HUES64 (cell line): Measurements from ENCODE around the gene BMPR1A.
A peak's percentile ranks its signal among the peaks of the same experiment; 100 is the strongest.

ENCODE experiments used
- H3K27ac ChIP-seq: 2 replicates; pipeline ENCODE4 v1.7.0; 2013; ENCODE audit warnings: low read depth, low read length, inconsistent platforms
- H3K27me3 ChIP-seq: 2 replicates; pipeline ENCODE4 v1.6.1; 2013; ENCODE audit warnings: mild to moderate bottlenecking, low read length; ENCODE audit not compliant: insufficient read depth
- H3K36me3 ChIP-seq: 2 replicates; pipeline ENCODE4 v1.6.1; 2013; ENCODE audit warnings: mild to moderate bottlenecking, low read length; ENCODE audit not compliant: insufficient read depth
- H3K4me1 ChIP-seq: 2 replicates; pipeline ENCODE4 v1.6.1; 2013; ENCODE audit warnings: mild to moderate bottlenecking, low read length, moderate library complexity; ENCODE audit not compliant: insufficient read depth
- H3K4me3 ChIP-seq: 2 replicates; pipeline ENCODE4 v1.5.1; 2013; ENCODE audit warnings: mild to moderate bottlenecking, low read length, moderate library complexity
- H3K9ac ChIP-seq: 2 replicates; pipeline ENCODE4 v1.6.1; 2013; ENCODE audit warnings: mild to moderate bottlenecking, low read depth, low read length
- H3K9me3 ChIP-seq: 2 replicates; pipeline ENCODE4 v1.6.1; 2013; ENCODE audit warnings: low read depth, low read length; ENCODE audit not compliant: insufficient read depth
- WGBS: fragments of 150-250, 120-280 bp; methylation state at CpG from one replicate; pipeline ENCODE4 v1.1.7; 2013; ENCODE audit warnings: missing lambda C conversion rate; 5-methylcytosine and 5-hydroxymethylcytosine counted together

BMPR1A gene

GRCh38 chr10:86770412-86770960 lies 14.1 kb downstream of the BMPR1A start:
- no peak overlapping the region for H3K9ac ChIP-seq
- no peaks in the 10 kb centered on the region for H3K27me3 ChIP-seq
- H3K27ac ChIP-seq: no peak overlapping the region
- H3K4me3 ChIP-seq: no peak overlapping the region
- H3K9me3 ChIP-seq: no peaks in the 10 kb centered on the region
- H3K36me3 ChIP-seq: no peaks in the 10 kb centered on the region
- 78% methylated on average over 1 of the region's 2 CpGs for WGBS
- H3K4me1 ChIP-seq: peaks cover 66% of the 10 kb centered on the region

- Histone ChIP-seq H3K36me3 (no peaks in the 10 kb centered on the region), H3K4me1 (peaks cover 58% of the 10 kb centered on the region), H3K9me3 (no peaks in the 10 kb centered on the region), H3K4me3 (no peak overlapping the region), H3K9ac (no peak overlapping the region), H3K27me3 (no peaks in the 10 kb centered on the region), H3K27ac (no peak overlapping the region)
- 92% methylated on average over 4 of the region's 6 CpGs for WGBS
These were observed 17.1 kb downstream of the BMPR1A start for GRCh38 chr10:86773498-86773897.

GRCh38 chr10:86775056-86775869 lies 18.8 kb downstream of the BMPR1A start:
- no peaks in the 10 kb centered on the region for H3K9me3 ChIP-seq
- peaks cover 4% of the 10 kb centered on the region for H3K36me3 ChIP-seq
- peak overlapping the region; percentile 23 for H3K27ac ChIP-seq
- peaks cover 42% of the 10 kb centered on the region for H3K4me1 ChIP-seq
- WGBS: 76% methylated on average over 6 of the region's 6 CpGs
- H3K9ac ChIP-seq: no peak overlapping the region
- no peaks in the 10 kb centered on the region for H3K27me3 ChIP-seq
- no peak overlapping the region for H3K4me3 ChIP-seq

GRCh38 chr10:86775870-86776180 lies 19.4 kb downstream of the BMPR1A start:
- no peaks in the 10 kb centered on the region for H3K9me3 ChIP-seq
- peaks cover 4% of the 10 kb centered on the region for H3K36me3 ChIP-seq
- WGBS: 71% methylated on average over 2 of the region's 3 CpGs
- no peak overlapping the region for H3K9ac ChIP-seq
- no peak overlapping the region for H3K4me3 ChIP-seq
- peak overlapping the region; percentile 23; the same call in 1 of the 2 replicates for H3K27ac ChIP-seq
- peaks cover 36% of the 10 kb centered on the region for H3K4me1 ChIP-seq
- H3K27me3 ChIP-seq: no peaks in the 10 kb centered on the region

- no peak overlapping the region for H3K4me3 ChIP-seq
- H3K4me1 ChIP-seq: peaks cover 33% of the 10 kb centered on the region
- no peaks in the 10 kb centered on the region for H3K9me3 ChIP-seq
- no peaks in the 10 kb centered on the region for H3K27me3 ChIP-seq
- H3K27ac ChIP-seq: no peak overlapping the region
- H3K9ac ChIP-seq: no peak overlapping the region
- H3K36me3 ChIP-seq: peaks cover 4% of the 10 kb centered on the region
- 98% methylated on average over 5 of the region's 5 CpGs for WGBS
These were observed 23.0 kb downstream of the BMPR1A start for GRCh38 chr10:86779220-86780017.

- H3K4me3 ChIP-seq: no peak overlapping the region
- H3K27me3 ChIP-seq: no peaks in the 10 kb centered on the region
- H3K9ac ChIP-seq: no peak overlapping the region
- no peak overlapping the region for H3K27ac ChIP-seq
- peaks cover 4% of the 10 kb centered on the region for H3K36me3 ChIP-seq
- H3K4me1 ChIP-seq: peaks cover 44% of the 10 kb centered on the region
- H3K9me3 ChIP-seq: no peaks in the 10 kb centered on the region
- 91% methylated on average over 1 of the region's 1 CpG for WGBS
These were observed 26.4 kb downstream of the BMPR1A start for GRCh38 chr10:86782701-86783418.

- Histone ChIP-seq H3K9me3 (no peaks in the 10 kb centered on the region), H3K4me1 (peaks cover 44% of the 10 kb centered on the region), H3K27ac (peak overlapping the region; percentile 54; the same call in 1 of the 2 replicates), H3K9ac (0 out of 2 replicates have a peak overlapping the region, but pooled peaks have one; percentile 25), H3K27me3 (no peaks in the 10 kb centered on the region), H3K36me3 (no peaks in the 10 kb centered on the region), H3K4me3 (no peak overlapping the region)
- 80% methylated on average over 4 of the region's 4 CpGs for WGBS
These were observed 28.6 kb downstream of the BMPR1A start for GRCh38 chr10:86785037-86785436.

GRCh38 chr10:86785968-86786367 lies 29.5 kb downstream of the BMPR1A start:
- peak overlapping the region; percentile 25 for H3K27ac ChIP-seq
- 65% methylated on average over 5 of the region's 5 CpGs for WGBS

GRCh38 chr10:86786368-86786767 lies 29.9 kb downstream of the BMPR1A start:
- Histone ChIP-seq H3K27ac (peak overlapping the region; percentile 25), H3K36me3 (no peaks in the 10 kb centered on the region), H3K9ac (peak overlapping the region; percentile 25; the same call in 1 of the 2 replicates), H3K27me3 (no peaks in the 10 kb centered on the region), H3K4me1 (peaks cover 44% of the 10 kb centered on the region), H3K9me3 (no peaks in the 10 kb centered on the region), H3K4me3 (no peak overlapping the region)
- WGBS: 56% methylated on average over 4 of the region's 4 CpGs

More at GRCh38 chr10:86785968-86786367, 29.5 kb downstream of the BMPR1A start:
- Histone ChIP-seq H3K9me3 (no peaks in the 10 kb centered on the region), H3K4me3 (no peak overlapping the region), H3K36me3 (no peaks in the 10 kb centered on the region), H3K4me1 (peaks cover 44% of the 10 kb centered on the region), H3K27me3 (no peaks in the 10 kb centered on the region), H3K9ac (peak overlapping the region; percentile 25; the same call in 1 of the 2 replicates)

GRCh38 chr10:86790394-86790793 lies 34.0 kb downstream of the BMPR1A start:
- Histone ChIP-seq H3K36me3 (no peaks in the 10 kb centered on the region), H3K9me3 (no peaks in the 10 kb centered on the region), H3K27me3 (no peaks in the 10 kb centered on the region), H3K4me3 (no peak overlapping the region), H3K27ac (no peak overlapping the region), H3K4me1 (peaks cover 40% of the 10 kb centered on the region), H3K9ac (no peak overlapping the region)
- WGBS: 94% methylated on average over 3 of the region's 3 CpGs
